AG04449 (cell line): ENCODE results near the gene ECM1.

ENCODE experiments used
- CTCF ChIA-PET: fragments of 350-600 bp; formaldehyde crosslinking; extraction: SDS; loops from one replicate; lab custom pipeline; 2021; ENCODE audit warnings: antibody characterized with exemption; lab: Yijun Ruan, JAX
- POLR2A ChIA-PET: fragments of 400-600, 350-600 bp; formaldehyde crosslinking; extraction: SDS; loops from one replicate; lab custom pipeline; 2020; ENCODE audit warnings: antibody characterized with exemption, inconsistent platforms; lab: Yijun Ruan, JAX
- DNase-seq: peaks from one replicate; pipeline ENCODE4 v3.0.0-alpha.2; 2010; ENCODE audit warnings: low read depth, low spot score
- H3K4me3 ChIP-seq: 2 replicates; pipeline ENCODE4 v1.5.1; 2011; ENCODE audit warnings: low read depth, mild to moderate bottlenecking, control low read depth, low read length
- TF ChIP-seq, protein P1 (sequence below): IDR thresholded peaks from one replicate; pipeline ENCODE4 v1.5.1; 2011; ENCODE audit warnings: mild to moderate bottlenecking, moderate library complexity, low read length, control low read depth, inconsistent platforms; ENCODE audit not compliant: insufficient read depth; ENCODE audit errors: missing control alignments

ECM1 gene

GRCh38 chr1:150559656-150560010 lies 51.7 kb downstream of the ECM1 start:
- TF ChIP-seq, protein P1, sequence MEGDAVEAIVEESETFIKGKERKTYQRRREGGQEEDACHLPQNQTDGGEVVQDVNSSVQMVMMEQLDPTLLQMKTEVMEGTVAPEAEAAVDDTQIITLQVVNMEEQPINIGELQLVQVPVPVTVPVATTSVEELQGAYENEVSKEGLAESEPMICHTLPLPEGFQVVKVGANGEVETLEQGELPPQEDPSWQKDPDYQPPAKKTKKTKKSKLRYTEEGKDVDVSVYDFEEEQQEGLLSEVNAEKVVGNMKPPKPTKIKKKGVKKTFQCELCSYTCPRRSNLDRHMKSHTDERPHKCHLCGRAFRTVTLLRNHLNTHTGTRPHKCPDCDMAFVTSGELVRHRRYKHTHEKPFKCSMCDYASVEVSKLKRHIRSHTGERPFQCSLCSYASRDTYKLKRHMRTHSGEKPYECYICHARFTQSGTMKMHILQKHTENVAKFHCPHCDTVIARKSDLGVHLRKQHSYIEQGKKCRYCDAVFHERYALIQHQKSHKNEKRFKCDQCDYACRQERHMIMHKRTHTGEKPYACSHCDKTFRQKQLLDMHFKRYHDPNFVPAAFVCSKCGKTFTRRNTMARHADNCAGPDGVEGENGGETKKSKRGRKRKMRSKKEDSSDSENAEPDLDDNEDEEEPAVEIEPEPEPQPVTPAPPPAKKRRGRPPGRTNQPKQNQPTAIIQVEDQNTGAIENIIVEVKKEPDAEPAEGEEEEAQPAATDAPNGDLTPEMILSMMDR: no peak
- CTCF ChIA-PET: interaction anchor here (0.7 to 19.4 kb wide), 28 partner anchors 10 to 447 kb away, joined by 3 to 315 read pairs (median 8); partner anchors contain the start of genes ADAMTSL4, CTSK, ECM1 and ENSA
- no peak overlapping the region for H3K4me3 ChIP-seq
- POLR2A ChIA-PET: interaction anchor here (0.6 to 7.2 kb wide), 4 partner anchors 9 to 70 kb away, joined by 3 to 135 read pairs (median 3); partner anchors contain the start of genes ENSA and MCL1
- DNase-seq: no peak

- DNase-seq: no peak
- POLR2A ChIA-PET: interaction anchor here (0.6 to 7.2 kb wide), 5 partner anchors 8 to 69 kb away, joined by 3 to 135 read pairs (median 3); partner anchors contain the start of genes ENSA and MCL1
- H3K4me3 ChIP-seq: no peak overlapping the region
- TF ChIP-seq, protein P1: peak; percentile 95
- CTCF ChIA-PET: interaction anchor here (0.7 to 19.4 kb wide), 49 partner anchors 10 to 488 kb away, joined by 3 to 315 read pairs (median 5); partner anchors contain the start of genes ADAMTSL4, C1orf56, CTSK and ECM1
Measured at GRCh38 chr1:150560011-150560438, 52.1 kb downstream of the ECM1 start.

DNA sequence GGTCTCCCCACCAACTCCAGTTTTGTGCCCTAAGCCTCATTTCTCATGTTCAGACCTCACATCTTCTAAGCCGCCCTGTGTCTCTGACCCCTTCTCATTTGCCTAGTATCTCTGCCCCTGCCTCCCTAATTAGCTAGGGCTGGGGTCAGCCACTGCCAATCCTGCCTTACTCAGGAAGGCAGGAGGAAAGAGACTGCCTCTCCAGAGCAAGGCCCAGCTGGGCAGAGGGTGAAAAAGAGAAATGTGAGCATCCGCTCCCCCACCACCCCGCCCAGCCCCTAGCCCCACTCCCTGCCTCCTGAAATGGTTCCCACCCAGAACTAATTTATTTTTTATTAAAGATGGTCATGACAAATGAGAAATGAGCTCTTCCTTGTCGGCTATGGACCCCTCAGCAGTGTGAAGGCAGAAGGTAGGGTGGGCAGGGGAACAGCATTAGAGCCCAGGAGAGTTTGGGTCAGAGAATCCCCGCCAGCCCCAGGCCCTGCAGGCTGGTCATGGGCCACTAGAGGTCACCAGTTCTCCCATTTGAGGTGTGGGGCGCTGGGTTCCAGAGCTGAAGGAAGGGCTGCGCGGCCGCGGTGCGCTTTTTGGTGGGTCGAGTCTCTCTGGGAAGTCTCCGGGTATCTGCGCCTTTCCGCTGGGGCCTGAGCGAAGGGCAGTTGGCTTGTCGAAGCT lies 52.8 kb downstream of the ECM1 start:
- peak overlapping the region; percentile 64 for H3K4me3 ChIP-seq
- TF ChIP-seq, protein P1: peak; percentile 92
- POLR2A ChIA-PET: interaction anchor here (0.5 to 7.2 kb wide), 6 partner anchors 9 to 483 kb away, joined by 3 to 135 read pairs (median 6); partner anchors contain the start of gene MCL1
- CTCF ChIA-PET: interaction anchor here (0.6 to 19.4 kb wide), 75 partner anchors 10 to 487 kb away, joined by 3 to 315 read pairs (median 4); partner anchors contain the start of genes ADAMTSL4, C1orf56, CTSK and CTSS
- DNase-seq: no peak

GRCh38 chr1:150561254-150561973 lies 53.5 kb downstream of the ECM1 start:
- TF ChIP-seq, protein P1: peak; percentile 31
- peak overlapping the region; percentile 64 for H3K4me3 ChIP-seq
- peak; percentile 96 for DNase-seq
- CTCF ChIA-PET: interaction anchor here (0.7 to 19.4 kb wide), 63 partner anchors 9 to 486 kb away, joined by 3 to 315 read pairs (median 4); partner anchors contain the start of genes ADAMTSL4, C1orf56, CTSK and CTSS
- POLR2A ChIA-PET: interaction anchor here (0.5 to 7.2 kb wide), 9 partner anchors 8 to 482 kb away, joined by 3 to 135 read pairs (median 3); partner anchors contain the start of gene MCL1

GRCh38 chr1:150561974-150562445 lies 54.1 kb downstream of the ECM1 start:
- TF ChIP-seq, protein P1: no peak
- ChIA-PET CTCF (interaction anchor here (0.9 to 19.4 kb wide), 13 partner anchors 8 to 434 kb away, joined by 3 to 315 read pairs (median 14); partner anchors contain the start of genes ENSA and MCL1), POLR2A (interaction anchor here (0.6 to 7.2 kb wide), 7 partner anchors 8 to 68 kb away, joined by 3 to 135 read pairs (median 4); partner anchors contain the start of genes ENSA and MCL1)
- H3K4me3 ChIP-seq: peak overlapping the region; percentile 60
- DNase-seq: peak; percentile 57
